ENCODE results near the gene LCTL. TPM values are rescaled to one million over a fixed set of nuclear protein-coding genes. Genes with fewer than 3 reads are reported as not detected.
"Not testable (repeated sequence)": the region's sequence is repeated elsewhere in the genome, so short reads cannot be mapped to it uniquely, and the experiment has no call there.

Gene LCTL
- polyA plus RNA-seq, 2 of the 4 experiments (the other 2 are of a cell fraction), result not detected

GRCh38 chr15:66591322-66591862 is 25.6 kb upstream of the LCTL start:
- no peak overlapping the region for H3K27ac ChIP-seq
- H3K4me1 ChIP-seq, result peaks cover 6% of the 10 kb centered on the region
- CTCF ChIA-PET, result interaction anchor here (1.0 to 8.1 kb wide), 5 partner anchors 13 to 260 kb away, joined by 3 to 48 read pairs (median 5); partner anchors contain the start of gene LCTL
- FAIRE-seq (no peak), ATAC-seq (no peak), DNase-seq (ENCODE audit: low read depth in 1 of 2, low spot score in 1 of 2) (no peak)
- 86% methylated on average over 4 of the region's 4 CpGs for WGBS (ENCODE audit: missing lambda C conversion rate)
- no peak overlapping the region for H3K4me3 ChIP-seq
- H3K9me3 ChIP-seq, result no peaks in the 10 kb centered on the region
- POLR2A ChIA-PET, result no interaction called here
- no peak overlapping the region for H3K4me2 ChIP-seq
- TF ChIP-seq ESRRA (IDR thresholded peaks at IDR 0.05; ENCODE audit: borderline replicate concordance, low read length) (no peak), PHF8 (IDR thresholded peaks at IDR 0.05; ENCODE audit: borderline replicate concordance, low read depth) (no peak), KDM1A (IDR thresholded peaks at IDR 0.05; ENCODE audit: low read depth) (no peak), MAFK (IDR thresholded peaks at IDR 0.05; ENCODE audit: partially characterized antibody) (peak; percentile 66), FOSB (CRISPR knock-in tag; IDR thresholded peaks at IDR 0.05) (no peak)

- Histone ChIP-seq H3K9me3 (no peaks in the 10 kb centered on the region), H3K4me3 (no peak overlapping the region), H3K4me2 (no peak overlapping the region), H3K27ac (no peak overlapping the region), H3K4me1 (no peaks in the 10 kb centered on the region)
- FAIRE-seq (no peak), ATAC-seq (no peak), DNase-seq (ENCODE audit: low read depth in 1 of 2, low spot score in 1 of 2) (no peak)
- POLR2A ChIA-PET, result no interaction called here
- TF ChIP-seq FOXS1 (CRISPR knock-in tag; IDR thresholded peaks at IDR 0.05) (no peak), ZNF302 (CRISPR knock-in tag; IDR thresholded peaks at IDR 0.05) (no peak), HMGXB4 (CRISPR knock-in tag; IDR thresholded peaks at IDR 0.05; ENCODE audit: borderline replicate concordance) (no peak), BHLHE40 (IDR thresholded peaks at IDR 0.05; ENCODE audit: low read depth, low read length) (no peak), CBX2 (IDR thresholded peaks at IDR 0.05; ENCODE audit: borderline replicate concordance, low read depth) (no peak), POLR2A (IDR thresholded peaks at IDR 0.05; ENCODE audit: low read length) (no peak), HDAC2 (IDR thresholded peaks at IDR 0.05) (no peak), CEBPB (IDR thresholded peaks at IDR 0.05) (no peak)
- 61% methylated on average over 2 of the region's 2 CpGs for WGBS (ENCODE audit: missing lambda C conversion rate)
- CTCF ChIA-PET, result interaction anchor here (0.7 to 8.1 kb wide), 9 partner anchors 9 to 261 kb away, joined by 3 to 48 read pairs (median 5); partner anchors contain the start of gene LCTL
Measured at GRCh38 chr15:66590435-66590834, 24.6 kb upstream of the LCTL start.

GRCh38 chr15:66589429-66589828 is 23.6 kb upstream of the LCTL start:
- H3K4me2 ChIP-seq; POLR2A ChIA-PET; DNase-seq (ENCODE audit: low read depth in 1 of 2, low spot score in 1 of 2); H3K27ac ChIP-seq; H3K4me3 ChIP-seq; ATAC-seq; H3K9me3 ChIP-seq; FAIRE-seq; H3K4me1 ChIP-seq: not testable (repeated sequence)
- 64% methylated on average over 6 of the region's 6 CpGs for WGBS (ENCODE audit: missing lambda C conversion rate)
- CTCF ChIA-PET, result interaction anchor here (1.1 to 8.1 kb wide), 7 partner anchors 11 to 262 kb away, joined by 3 to 48 read pairs (median 5); partner anchors contain the start of gene LCTL

GRCh38 chr15:66588971-66589370 is 23.2 kb upstream of the LCTL start:
- peak in 1 of 2 experiments; percentile 16; a peak in 3 of 6 replicates for ATAC-seq
- Histone ChIP-seq H3K27ac (no peak overlapping the region), H3K4me1 (no peaks in the 10 kb centered on the region), H3K9me3 (no peaks in the 10 kb centered on the region), H3K4me2 (no peak overlapping the region), H3K4me3 (no peak overlapping the region)
- WGBS (ENCODE audit: missing lambda C conversion rate), result 79% methylated on average over 8 of the region's 8 CpGs
- FAIRE-seq, result no peak
- CTCF ChIA-PET, result interaction anchor here (1.1 to 8.1 kb wide), 6 partner anchors 14 to 262 kb away, joined by 3 to 48 read pairs (median 6); partner anchors contain the start of gene LCTL
- POLR2A ChIA-PET, result no interaction called here
- TF ChIP-seq POLR2A (IDR thresholded peaks at IDR 0.05; ENCODE audit: low read length) (no peak), CTCF (IDR thresholded peaks at IDR 0.05) (no peak), RFX5 (IDR thresholded peaks at IDR 0.05) (no peak), BHLHE40 (IDR thresholded peaks at IDR 0.05; ENCODE audit: low read depth, low read length) (no peak)
- no peak for DNase-seq (ENCODE audit: low read depth in 1 of 2, low spot score in 1 of 2)
